HG03039 (cell line): ENCODE data around the gene PIK3CB.
"Not testable (repeated sequence)": the region's sequence is repeated elsewhere in the genome, so short reads cannot be mapped to it uniquely, and the experiment has no call there.

Experiments
- ATAC-seq: cut with Tn5 transposase; IDR thresholded peaks from one replicate; pipeline ENCODE4 v1.9.1; 2021; ENCODE audit warnings: mild to moderate bottlenecking, moderate library complexity; ENCODE audit not compliant: unreplicated experiment

PIK3CB gene

GRCh38 chr3:138768125-138768524 is 66.6 kb downstream of the PIK3CB start:
- ATAC-seq: no peak

GRCh38 chr3:138767498-138768104 is 67.1 kb downstream of the PIK3CB start:
- no peak for ATAC-seq

- no peak for ATAC-seq
These were observed 73.7 kb downstream of the PIK3CB start for GRCh38 chr3:138761002-138761401.

DNA sequence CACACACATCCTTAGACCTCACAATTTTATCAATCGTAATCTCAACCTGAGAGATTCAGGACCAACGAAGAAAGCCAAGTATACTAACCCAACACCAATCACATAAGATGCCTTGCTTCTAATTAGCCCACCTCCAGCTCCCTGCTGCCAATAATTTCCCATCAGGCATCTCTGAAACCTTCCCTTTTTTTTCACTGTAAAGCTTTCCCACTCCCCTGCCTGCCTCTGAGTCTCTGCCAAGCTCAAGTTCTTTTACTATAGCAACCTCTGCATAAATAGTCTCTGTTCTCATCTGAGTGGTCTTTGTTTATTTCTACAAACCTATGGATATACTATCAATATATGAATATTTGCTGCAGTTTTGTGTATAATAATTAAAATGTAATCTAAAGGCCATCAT is 86.5 kb downstream of the PIK3CB start:
- ATAC-seq: no peak

DNA sequence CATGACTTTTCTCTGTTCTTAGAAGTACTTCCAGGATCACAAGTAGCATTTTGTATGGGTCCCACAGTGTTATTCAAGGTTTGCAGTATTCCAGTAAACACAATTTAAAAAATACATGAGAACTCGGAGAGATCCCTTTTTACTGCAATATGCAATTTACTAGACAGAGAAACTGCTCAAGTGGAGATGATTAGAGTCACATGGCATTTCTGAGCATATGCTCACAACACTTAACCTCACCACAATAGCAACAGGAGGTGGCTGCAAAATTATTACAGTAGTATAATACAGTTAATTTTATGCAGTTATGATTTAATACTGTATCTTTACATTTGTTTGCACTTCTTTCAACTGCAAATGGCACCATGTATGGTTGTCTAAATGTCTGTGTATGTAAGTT is 87.5 kb downstream of the PIK3CB start:
- no peak for ATAC-seq

- ATAC-seq: no peak
These were observed 94.7 kb downstream of the PIK3CB start for GRCh38 chr3:138740072-138740471.

DNA sequence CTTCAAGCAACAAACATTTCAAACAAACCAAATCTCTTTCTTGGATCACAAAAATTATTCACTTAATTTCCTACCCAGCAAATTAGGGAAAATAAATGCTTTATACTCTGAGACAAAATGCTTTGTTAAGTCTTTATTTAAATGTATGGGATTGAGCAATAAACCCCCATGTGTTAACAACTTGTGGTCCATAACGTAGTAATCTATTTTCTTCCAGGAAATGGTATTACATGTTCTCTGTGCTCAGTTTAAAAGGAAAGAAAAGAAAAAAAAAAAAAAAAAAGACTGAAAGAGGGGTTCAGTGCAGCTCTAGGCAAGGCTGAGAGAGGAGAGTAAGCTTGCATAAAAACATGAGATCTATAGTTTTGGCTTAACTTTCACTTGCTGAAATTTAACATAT is 102.3 kb downstream of the PIK3CB start:
- ATAC-seq: no peak

- ATAC-seq: no peak
These were observed 107.6 kb downstream of the PIK3CB start for GRCh38 chr3:138726946-138727730.

- not testable (repeated sequence) for ATAC-seq
These were observed 108.7 kb downstream of the PIK3CB start for GRCh38 chr3:138726042-138726441.

DNA sequence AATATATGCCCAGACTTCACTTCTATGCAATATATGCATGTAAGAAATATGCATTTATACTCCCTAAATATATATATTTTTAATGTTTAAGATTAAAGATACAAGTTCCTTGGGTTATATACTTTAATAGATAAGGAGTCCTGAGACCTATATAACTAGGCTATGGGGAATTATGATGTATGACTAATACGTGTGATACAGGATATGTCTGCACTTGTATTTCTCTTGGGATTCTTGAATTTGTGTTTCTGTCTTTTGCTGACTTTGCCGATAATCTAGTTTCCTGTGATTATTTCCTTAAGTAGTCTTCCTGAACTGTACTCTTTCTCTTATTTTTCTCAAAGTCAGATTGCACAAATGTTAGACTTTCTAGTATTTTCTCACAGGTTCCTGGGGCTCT is 109.6 kb downstream of the PIK3CB start:
- ATAC-seq: no peak

- no peak for ATAC-seq
These were observed 110.3 kb downstream of the PIK3CB start for GRCh38 chr3:138724443-138724842.

GRCh38 chr3:138718849-138719248 is 115.9 kb downstream of the PIK3CB start:
- no peak for ATAC-seq

GRCh38 chr3:138717348-138717747 is 117.4 kb downstream of the PIK3CB start:
- ATAC-seq: no peak

DNA sequence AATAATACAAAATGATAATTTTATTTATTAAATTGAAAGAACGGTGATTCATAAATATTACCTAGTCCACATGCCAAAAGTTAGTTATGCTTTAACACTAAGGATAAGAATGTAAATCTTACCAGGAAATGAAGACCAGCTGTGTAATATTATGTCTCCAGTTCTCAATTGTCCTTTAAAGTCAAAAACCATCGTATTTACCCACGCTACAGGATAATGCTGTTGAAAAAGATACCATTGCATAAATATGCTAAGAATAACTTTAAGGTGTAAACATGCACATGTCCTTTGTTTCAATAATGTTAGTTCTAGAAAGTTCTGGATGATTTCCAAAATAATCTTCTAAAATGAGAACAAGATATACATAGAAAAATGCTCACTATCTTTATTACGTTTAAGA is 122.6 kb downstream of the PIK3CB start:
- no peak for ATAC-seq

- ATAC-seq: no peak
These were observed 129.1 kb downstream of the PIK3CB start for GRCh38 chr3:138705675-138706074.

GRCh38 chr3:138696666-138697370 is 137.9 kb downstream of the PIK3CB start:
- ATAC-seq: no peak

DNA sequence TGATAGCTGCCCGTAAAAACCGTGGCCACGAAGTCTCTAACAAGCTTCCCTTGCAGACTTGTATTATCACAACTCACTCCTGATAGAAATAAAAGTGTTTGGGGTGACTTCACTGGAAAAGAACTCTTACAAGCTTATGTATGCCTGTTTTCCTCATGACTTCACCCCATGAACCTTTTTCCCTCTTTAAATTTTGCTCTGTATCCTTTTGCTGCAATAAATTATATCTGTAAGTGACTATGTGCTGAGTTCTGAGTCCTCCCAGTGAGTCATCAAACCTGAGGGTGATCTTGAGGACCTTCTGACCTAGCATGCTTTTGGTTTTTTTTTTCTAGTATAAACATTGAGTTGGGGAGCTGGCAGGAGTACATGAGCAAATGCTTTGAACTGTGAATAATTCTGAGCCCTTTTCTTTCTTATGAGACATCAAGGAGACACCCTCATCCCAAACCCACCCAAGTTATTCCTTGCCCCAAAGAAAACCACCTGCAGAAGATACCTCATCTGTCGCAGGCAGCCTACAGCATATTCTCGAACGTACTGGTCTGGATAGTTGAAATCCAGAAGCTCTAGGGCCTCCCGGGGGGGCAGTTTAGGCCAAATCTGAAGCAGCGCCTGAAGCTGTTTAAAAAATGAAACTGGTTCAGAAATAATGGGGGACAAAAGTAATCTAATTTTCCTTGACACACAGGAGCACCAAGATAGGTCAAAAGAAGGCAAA is 140.3 kb downstream of the PIK3CB start:
- no peak for ATAC-seq

GRCh38 chr3:138692152-138692551 is 142.6 kb downstream of the PIK3CB start:
- ATAC-seq: no peak

DNA sequence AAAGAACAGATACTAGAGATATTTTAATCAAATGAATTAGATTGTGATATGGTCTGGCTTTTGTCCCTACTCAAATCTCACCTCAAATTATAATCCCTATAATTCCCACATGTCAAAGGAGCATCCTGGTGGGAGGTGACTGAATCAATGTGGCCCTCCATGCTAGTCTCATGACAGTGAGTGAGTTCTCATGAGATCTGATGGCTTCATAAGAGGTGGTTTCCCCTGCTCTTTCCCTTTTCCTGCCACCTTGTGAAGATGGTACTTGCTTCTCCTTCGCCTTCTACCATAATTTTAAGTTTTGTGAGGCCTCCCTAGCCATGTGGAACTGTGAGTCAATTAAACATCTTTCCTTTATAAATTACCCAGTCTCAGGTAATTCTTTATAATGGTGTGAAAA is 143.4 kb downstream of the PIK3CB start:
- ATAC-seq: no peak

GRCh38 chr3:138690036-138690435 is 144.7 kb downstream of the PIK3CB start:
- ATAC-seq: no peak

- ATAC-seq: no peak
These were observed 145.8 kb downstream of the PIK3CB start for GRCh38 chr3:138688871-138689299.
